ENCODE results near the gene MRC2.

Gene MRC2, protein sequence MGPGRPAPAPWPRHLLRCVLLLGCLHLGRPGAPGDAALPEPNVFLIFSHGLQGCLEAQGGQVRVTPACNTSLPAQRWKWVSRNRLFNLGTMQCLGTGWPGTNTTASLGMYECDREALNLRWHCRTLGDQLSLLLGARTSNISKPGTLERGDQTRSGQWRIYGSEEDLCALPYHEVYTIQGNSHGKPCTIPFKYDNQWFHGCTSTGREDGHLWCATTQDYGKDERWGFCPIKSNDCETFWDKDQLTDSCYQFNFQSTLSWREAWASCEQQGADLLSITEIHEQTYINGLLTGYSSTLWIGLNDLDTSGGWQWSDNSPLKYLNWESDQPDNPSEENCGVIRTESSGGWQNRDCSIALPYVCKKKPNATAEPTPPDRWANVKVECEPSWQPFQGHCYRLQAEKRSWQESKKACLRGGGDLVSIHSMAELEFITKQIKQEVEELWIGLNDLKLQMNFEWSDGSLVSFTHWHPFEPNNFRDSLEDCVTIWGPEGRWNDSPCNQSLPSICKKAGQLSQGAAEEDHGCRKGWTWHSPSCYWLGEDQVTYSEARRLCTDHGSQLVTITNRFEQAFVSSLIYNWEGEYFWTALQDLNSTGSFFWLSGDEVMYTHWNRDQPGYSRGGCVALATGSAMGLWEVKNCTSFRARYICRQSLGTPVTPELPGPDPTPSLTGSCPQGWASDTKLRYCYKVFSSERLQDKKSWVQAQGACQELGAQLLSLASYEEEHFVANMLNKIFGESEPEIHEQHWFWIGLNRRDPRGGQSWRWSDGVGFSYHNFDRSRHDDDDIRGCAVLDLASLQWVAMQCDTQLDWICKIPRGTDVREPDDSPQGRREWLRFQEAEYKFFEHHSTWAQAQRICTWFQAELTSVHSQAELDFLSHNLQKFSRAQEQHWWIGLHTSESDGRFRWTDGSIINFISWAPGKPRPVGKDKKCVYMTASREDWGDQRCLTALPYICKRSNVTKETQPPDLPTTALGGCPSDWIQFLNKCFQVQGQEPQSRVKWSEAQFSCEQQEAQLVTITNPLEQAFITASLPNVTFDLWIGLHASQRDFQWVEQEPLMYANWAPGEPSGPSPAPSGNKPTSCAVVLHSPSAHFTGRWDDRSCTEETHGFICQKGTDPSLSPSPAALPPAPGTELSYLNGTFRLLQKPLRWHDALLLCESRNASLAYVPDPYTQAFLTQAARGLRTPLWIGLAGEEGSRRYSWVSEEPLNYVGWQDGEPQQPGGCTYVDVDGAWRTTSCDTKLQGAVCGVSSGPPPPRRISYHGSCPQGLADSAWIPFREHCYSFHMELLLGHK (N-terminal part only)

DNA sequence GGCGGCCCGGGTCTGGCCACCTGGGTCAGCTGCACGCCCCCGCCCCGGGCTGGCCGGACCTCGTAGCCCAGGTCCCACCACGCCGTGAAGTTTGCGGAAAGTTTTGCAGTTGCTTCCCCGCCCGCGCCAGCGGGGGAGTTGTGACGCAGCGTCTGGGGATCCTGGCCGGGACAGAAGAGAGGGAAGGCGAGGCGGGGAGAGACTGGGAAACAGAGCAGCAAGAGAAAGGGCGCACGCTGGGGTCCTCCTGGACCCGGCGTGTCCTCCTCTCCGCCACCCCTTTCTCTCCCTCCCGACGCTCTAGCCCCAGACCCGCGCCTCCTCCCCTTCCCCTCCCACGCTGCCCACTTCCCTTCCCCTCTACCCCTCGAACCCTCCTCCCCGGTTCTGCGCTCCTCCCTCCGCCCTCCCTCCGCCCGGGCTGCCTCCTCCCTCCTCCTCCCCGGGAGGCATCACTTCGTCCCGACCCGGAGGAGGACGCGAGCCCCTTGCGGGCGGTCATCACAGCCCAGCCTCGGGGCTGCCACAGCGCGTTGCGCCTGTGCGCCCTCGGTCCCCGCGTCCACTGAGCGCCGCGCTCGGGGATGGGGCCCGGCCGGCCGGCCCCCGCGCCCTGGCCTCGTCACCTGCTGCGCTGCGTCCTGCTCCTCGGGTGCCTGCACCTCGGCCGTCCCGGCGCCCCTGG lies at the start of gene MRC2:
Gene MRC2, plus strand, starts transcription at position 452 of the 685 bp plus-strand sequence. Its CDS starts 133 bp downstream, at position 585.
- TF ChIP-seq, protein P1, sequence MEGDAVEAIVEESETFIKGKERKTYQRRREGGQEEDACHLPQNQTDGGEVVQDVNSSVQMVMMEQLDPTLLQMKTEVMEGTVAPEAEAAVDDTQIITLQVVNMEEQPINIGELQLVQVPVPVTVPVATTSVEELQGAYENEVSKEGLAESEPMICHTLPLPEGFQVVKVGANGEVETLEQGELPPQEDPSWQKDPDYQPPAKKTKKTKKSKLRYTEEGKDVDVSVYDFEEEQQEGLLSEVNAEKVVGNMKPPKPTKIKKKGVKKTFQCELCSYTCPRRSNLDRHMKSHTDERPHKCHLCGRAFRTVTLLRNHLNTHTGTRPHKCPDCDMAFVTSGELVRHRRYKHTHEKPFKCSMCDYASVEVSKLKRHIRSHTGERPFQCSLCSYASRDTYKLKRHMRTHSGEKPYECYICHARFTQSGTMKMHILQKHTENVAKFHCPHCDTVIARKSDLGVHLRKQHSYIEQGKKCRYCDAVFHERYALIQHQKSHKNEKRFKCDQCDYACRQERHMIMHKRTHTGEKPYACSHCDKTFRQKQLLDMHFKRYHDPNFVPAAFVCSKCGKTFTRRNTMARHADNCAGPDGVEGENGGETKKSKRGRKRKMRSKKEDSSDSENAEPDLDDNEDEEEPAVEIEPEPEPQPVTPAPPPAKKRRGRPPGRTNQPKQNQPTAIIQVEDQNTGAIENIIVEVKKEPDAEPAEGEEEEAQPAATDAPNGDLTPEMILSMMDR (IDR thresholded peaks at IDR 0.05): no peak

DNA sequence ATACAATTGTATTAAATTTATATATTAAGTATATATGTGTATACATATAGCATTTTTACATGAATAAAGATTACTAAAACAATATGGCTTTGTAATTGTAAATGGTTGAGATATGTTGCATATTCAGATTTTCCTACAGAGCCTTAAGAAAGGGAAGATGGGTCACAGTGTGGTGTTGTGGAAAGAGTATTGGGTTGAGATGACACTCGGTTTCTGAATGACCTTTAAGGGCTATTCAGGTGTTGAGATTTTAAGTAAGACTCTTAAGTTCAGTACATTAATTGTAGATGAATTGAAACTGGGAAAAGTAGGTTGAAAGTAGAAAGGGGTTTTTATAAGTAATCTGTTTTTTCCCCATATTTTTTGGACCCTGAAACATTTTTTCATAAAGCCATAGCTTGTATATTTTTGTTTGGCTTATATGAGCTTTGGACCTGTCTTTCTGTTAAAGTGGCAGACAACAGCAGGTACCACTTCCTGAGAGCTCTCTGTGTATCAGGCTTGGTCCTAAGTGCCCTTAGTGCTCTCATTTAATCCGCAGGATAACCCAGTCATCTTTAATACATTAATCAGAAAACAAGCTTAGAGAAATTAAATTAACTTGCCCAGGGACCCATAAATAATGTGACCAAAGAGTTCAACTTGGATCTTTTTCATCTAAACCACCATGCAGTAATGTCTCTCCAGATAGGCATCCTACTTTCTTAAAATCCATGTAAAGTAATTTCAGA lies 48.5 kb upstream of the MRC2 start:
- TF ChIP-seq, protein P1 (IDR thresholded peaks at IDR 0.05): no peak

DNA sequence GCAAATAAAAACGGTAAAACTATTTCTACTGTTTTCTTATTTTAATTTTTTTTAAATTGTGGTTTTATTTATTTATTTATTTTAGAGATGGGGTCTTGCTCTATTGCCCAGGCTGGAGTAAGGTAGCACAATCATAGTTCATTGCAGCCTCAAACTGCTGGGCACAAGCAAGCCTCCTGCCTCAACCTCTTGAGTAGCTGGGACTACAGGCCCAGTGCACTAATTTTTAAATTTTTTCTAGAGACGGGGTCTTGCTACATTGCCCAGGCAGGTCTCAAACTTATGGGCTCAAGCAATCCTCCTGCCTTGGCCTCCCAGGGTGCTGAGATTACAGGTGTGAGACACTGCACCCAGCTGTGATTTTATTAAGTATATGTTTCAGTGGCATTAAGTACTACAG lies 46.5 kb upstream of the MRC2 start:
- TF ChIP-seq, protein P1 (IDR thresholded peaks at IDR 0.05): no peak

DNA sequence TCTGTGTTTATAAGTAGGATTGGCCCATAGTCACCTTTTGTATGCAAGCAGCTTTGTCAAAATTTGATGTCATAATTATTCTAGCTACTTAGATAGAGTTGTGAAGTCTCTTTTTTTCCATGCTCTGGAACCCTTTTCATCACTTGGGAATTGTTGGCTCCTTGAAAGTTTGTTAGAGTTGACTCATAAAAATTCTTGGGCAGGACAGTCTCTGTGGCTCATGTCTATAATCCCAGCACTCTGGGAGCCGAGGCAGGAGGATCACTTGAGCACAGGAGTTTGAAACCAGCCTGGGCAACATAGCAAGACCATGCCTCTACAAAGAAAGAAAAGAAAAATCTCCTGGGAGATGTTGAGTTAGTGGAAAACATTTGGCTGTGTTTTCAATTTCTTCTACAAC lies 45.7 kb upstream of the MRC2 start:
- TF ChIP-seq, protein P1 (IDR thresholded peaks at IDR 0.05): no peak

DNA sequence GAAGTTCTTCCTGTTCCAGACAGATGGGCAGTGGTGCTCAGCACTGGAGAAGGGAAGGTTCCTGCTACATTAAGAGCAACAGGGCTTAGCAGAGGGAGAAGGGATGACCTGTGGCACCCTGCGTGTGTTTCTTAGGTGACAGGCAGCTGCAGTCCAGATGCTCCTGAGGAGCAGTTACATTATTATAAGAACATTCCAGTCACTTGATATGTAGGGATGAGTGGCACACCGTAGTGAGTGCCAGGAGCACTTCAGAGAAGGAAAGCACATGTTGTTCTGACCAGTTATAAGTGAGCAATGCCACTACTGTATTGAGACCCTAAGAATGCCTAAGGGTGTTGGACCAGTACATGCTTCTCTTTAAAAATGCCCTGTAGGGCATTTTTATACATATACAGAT lies 39.9 kb upstream of the MRC2 start:
- TF ChIP-seq, protein P1 (IDR thresholded peaks at IDR 0.05): no peak

DNA sequence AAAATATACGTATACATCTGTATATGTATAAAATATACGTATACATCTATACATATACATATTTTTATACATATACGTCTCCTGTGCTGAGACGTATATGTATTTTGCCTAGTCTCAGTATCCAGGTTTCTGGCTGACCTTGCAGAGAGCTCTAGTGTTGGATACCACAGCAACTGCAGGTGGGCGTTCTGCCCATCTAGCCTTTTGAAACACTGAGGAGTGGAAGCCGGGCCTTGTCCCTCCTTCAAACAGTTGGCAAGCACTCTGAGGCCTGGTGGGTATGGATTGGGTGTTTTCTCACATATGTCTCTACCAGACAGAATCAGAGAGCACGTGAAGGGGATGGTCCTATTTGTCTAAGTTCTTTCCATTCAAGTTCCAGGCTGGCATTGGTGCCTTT lies 39.4 kb upstream of the MRC2 start:
- TF ChIP-seq, protein P1 (IDR thresholded peaks at IDR 0.05): no peak

Data from LNCAP (cell line).